Activated naive CD8-positive, alpha-beta T cell treated with anti-CD3 and anti-CD28 coated beads, Interleukin-2, amount 10 ng/mL, durations not matched to agents 7 days and 5 days (primary cell): ENCODE results near the gene SLC26A5. TPM values are rescaled to one million over a fixed set of nuclear protein-coding genes. Genes with fewer than 3 reads are reported as not detected.
A peak's percentile ranks its signal among the peaks of the same experiment; 100 is the strongest.

Source experiments
- ATAC-seq: fragments of 150-1000 bp; cut with Tn5 transposase; one replicate; pipeline ENCODE4 v1.10.0; 2021; ENCODE audit warnings: low read depth, moderate library complexity
- POLR2A ChIA-PET: fragments of 350-600 bp; sonication (Branson Sonifier 250); formaldehyde crosslinking; loops from one replicate; lab custom pipeline; 2021; ENCODE audit warnings: antibody characterized with exemption; lab: Charles Lee
- DNase-seq: peaks from one replicate; pipeline ENCODE4 v3.0.0; 2021
- H3K27ac Mint-ChIP-seq: one replicate; pipeline ENCODE4 v1.8.0; 2022; ENCODE audit warnings: mild to moderate bottlenecking, mixed read lengths
- H3K27me3 Mint-ChIP-seq: one replicate; pipeline ENCODE4 v1.8.0; 2022; ENCODE audit warnings: mild to moderate bottlenecking, moderate library complexity, mixed read lengths
- H3K36me3 Mint-ChIP-seq: one replicate; pipeline ENCODE4 v1.8.0; 2021; ENCODE audit warnings: mild to moderate bottlenecking, mixed read lengths
- H3K4me1 Mint-ChIP-seq: one replicate; pipeline ENCODE4 v1.8.0; 2021; ENCODE audit warnings: mixed read lengths
- H3K4me3 Mint-ChIP-seq: one replicate; pipeline ENCODE4 v1.8.0; 2022; ENCODE audit warnings: mild to moderate bottlenecking, moderate library complexity, mixed read lengths
- H3K9me3 Mint-ChIP-seq: one replicate; pipeline ENCODE4 v1.8.0; 2021; ENCODE audit warnings: mixed read lengths
- total RNA-seq, 2 experiments: library from RNA; stranded (reverse); gene quantifications; one replicate each; pipeline ENCODE4 v1.2.3, GENCODE V29; 2021

The SLC26A5 gene
- total RNA-seq, 2 experiments from 2014 or later: 0.25 to 0.54 TPM

DNA sequence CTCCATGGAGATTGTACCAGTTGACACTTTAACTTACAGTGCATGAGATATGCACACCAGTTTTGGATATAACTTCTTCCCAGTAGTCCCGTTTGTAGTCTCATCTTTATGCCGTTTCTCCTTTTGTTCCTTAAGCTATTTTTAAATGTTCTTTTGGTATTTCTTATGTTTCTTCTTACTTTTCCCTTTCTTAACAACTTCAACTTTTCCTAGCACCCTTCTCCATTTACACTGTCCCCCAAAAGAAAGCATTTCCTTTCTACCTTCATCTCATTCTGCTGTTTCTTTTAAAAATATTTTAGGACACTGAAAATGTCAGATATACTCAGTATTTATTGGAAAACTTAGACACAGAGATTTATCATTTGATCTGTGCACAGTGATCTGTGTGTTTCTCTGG, 97.0 kb downstream of the SLC26A5 start:
- POLR2A ChIA-PET: no interaction called here
- Mint-ChIP-seq H3K4me3 (peak overlapping the region; percentile 99), H3K4me1 (peaks cover 46% of the 10 kb centered on the region), H3K27me3 (no peaks in the 10 kb centered on the region), H3K27ac (peak overlapping the region; percentile 47), H3K36me3 (peaks cover 10% of the 10 kb centered on the region), H3K9me3 (no peaks in the 10 kb centered on the region)
- DNase-seq (no peak), ATAC-seq (no peak)

DNA sequence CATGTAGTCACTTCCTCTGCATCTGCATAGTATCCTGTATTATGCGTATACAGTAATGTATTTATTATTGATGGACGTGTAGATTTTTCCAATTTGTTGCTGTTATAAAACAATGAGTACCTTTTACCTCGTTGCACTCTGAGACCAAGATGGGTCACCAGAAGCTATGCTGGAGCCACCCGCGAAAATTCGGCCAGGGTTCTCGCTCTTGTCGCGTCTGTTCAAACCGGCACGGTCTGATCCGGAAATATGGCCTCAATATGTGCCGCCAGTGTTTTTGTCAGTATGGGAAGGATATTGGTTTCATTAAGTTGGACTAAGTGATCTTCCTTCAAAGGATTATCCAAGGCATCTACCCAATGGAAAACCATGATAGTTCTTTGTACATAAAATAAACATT, 97.6 kb downstream of the SLC26A5 start:
- POLR2A ChIA-PET: interaction anchor here (1.4 kb wide), 1 partner anchor 51 kb away, joined by 3 read pairs; the partner anchor contains the start of gene PMPCB
- DNase-seq: no peak
- H3K4me3 Mint-ChIP-seq: peak overlapping the region; percentile 99
- no peaks in the 10 kb centered on the region for H3K9me3 Mint-ChIP-seq
- H3K27me3 Mint-ChIP-seq: no peaks in the 10 kb centered on the region
- peak overlapping the region; percentile 88 for H3K27ac Mint-ChIP-seq
- ATAC-seq: no peak
- peaks cover 51% of the 10 kb centered on the region for H3K4me1 Mint-ChIP-seq
- H3K36me3 Mint-ChIP-seq: peaks cover 10% of the 10 kb centered on the region

DNA sequence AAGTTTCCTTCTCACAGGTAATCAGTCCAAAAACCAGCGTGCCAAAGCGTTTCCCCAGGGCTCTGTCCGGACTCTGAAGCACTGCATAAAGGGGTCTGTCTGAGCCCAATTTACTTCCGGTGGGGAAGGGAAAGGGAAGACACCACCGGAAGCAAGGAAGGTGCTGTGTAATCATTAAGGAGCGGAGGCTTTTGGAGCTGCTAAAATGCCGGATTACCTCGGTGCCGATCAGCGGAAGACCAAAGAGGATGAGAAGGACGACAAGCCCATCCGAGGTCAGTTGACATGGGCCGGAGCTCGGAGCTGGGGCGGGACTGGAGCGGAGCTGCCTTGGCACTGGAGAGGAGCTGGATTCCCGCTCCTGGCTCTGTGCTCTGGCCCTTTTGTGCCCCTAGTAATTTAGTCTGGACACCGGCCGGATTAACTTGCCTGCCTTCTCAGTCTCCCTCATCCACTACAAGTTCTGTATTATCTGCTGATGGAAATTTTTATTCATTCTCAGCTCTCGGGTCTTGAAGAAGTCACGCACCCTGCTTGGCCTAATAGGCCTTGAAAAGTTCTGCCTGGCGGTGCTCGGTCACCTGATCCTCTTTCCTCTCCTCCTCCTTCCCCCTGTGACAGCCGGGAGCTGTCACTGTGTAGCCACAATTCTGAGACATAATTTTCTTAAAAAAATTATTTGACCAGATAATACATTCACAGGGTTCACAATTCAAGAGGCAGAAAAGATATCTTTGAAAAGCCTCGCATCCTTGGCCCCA, 98.3 kb downstream of the SLC26A5 start, which contains the start of gene PSMC2:
Gene PSMC2, plus strand, starts transcription at position 137 of the 761 bp plus-strand sequence. Its CDS starts 69 bp downstream, at position 206.
- DNase-seq (peak; percentile 74), ATAC-seq (peak; percentile 77)
- Mint-ChIP-seq H3K9me3 (no peaks in the 10 kb centered on the region), H3K4me3 (peak within 1 kb of the TSS; percentile 99), H3K36me3 (peaks cover 10% of the 10 kb centered on the region), H3K27ac (peak within 1 kb of the TSS; percentile 98), H3K27me3 (no peaks in the 10 kb centered on the region), H3K4me1 (peaks cover 48% of the 10 kb centered on the region)
- POLR2A ChIA-PET: interaction anchor here (1.1 to 1.4 kb wide), 3 partner anchors 9 to 50 kb away, joined by 3 read pairs; partner anchors contain the start of gene PMPCB

GRCh38 chr7:103346396-103346795, 99.6 kb downstream of the SLC26A5 start:
- no peaks in the 10 kb centered on the region for H3K27me3 Mint-ChIP-seq
- peak overlapping the region; percentile 68 for H3K27ac Mint-ChIP-seq
- H3K4me1 Mint-ChIP-seq: peaks cover 46% of the 10 kb centered on the region
- POLR2A ChIA-PET: interaction anchor here (1.3 kb wide), 1 partner anchor 10 kb away, joined by 3 read pairs; no protein-coding TSS in a partner anchor
- ATAC-seq: no peak
- H3K4me3 Mint-ChIP-seq: no peak overlapping the region
- no peaks in the 10 kb centered on the region for H3K9me3 Mint-ChIP-seq
- no peak for DNase-seq
- H3K36me3 Mint-ChIP-seq: peaks cover 12% of the 10 kb centered on the region

DNA sequence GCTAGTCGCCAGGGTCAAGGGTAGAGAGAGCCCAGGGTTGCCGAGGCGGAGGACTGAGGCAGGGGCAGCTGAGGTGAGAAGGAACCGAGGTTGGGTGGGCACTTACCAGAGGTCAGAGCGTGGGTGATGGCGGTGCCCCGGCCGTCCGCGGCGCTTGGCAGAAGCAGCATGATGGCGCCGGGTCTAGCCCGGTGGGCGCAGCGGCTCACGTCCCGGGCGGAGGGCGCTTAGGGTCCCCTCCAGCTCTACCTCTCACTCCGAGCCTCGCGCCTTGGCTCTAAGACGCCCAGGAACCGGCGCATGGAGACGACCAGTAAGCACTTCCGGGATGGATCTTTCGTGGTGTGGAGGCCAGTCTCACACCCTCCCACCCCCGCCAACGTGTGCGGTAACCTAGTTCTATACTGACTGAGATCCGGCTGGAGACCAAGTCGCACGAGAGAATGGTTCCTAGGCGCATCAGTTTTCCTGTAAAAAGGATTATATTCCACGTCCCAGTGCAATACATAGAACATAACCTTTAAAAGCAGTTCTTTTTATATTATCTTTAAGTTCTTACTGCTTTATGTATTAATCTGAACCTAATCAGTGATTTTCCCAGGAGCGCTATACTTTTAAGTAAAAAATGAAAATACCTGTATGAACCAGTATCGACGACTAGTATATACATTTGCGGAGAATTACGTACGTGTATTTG, 101.4 kb downstream of the SLC26A5 start, which contains the start of gene DNAJC2:
Gene DNAJC2, minus strand, starts transcription at position 315 of the 697 bp plus-strand sequence. Its CDS starts 145 bp downstream, at position 170.
- peak; percentile 80 for DNase-seq
- peak; percentile 86 for ATAC-seq
- Mint-ChIP-seq H3K9me3 (no peaks in the 10 kb centered on the region), H3K36me3 (peaks cover 19% of the 10 kb centered on the region), H3K4me3 (peak within 1 kb of the TSS; percentile 99), H3K27ac (peak within 1 kb of the TSS; percentile 99), H3K27me3 (no peaks in the 10 kb centered on the region), H3K4me1 (peaks cover 46% of the 10 kb centered on the region)
- POLR2A ChIA-PET: no interaction called here

GRCh38 chr7:103343758-103344452, 102.1 kb downstream of the SLC26A5 start:
- Mint-ChIP-seq H3K4me3 (peak overlapping the region; percentile 99), H3K9me3 (no peaks in the 10 kb centered on the region), H3K27me3 (no peaks in the 10 kb centered on the region), H3K4me1 (peaks cover 46% of the 10 kb centered on the region), H3K27ac (peak overlapping the region; percentile 99), H3K36me3 (peaks cover 24% of the 10 kb centered on the region)
- DNase-seq: no peak
- ATAC-seq: peak; percentile 9
- POLR2A ChIA-PET: interaction anchor here (0.8 to 1.3 kb wide), 2 partner anchors 19 to 1670 kb away, joined by 3 read pairs; partner anchors contain the start of gene KMT2E

- POLR2A ChIA-PET: interaction anchor here (0.8 to 1.3 kb wide), 3 partner anchors 12 to 1670 kb away, joined by 3 read pairs; partner anchors contain the start of gene KMT2E
- H3K4me1 Mint-ChIP-seq: peaks cover 43% of the 10 kb centered on the region
- DNase-seq (no peak), ATAC-seq (no peak)
- no peaks in the 10 kb centered on the region for H3K9me3 Mint-ChIP-seq
- H3K4me3 Mint-ChIP-seq: peak overlapping the region; percentile 99
- no peaks in the 10 kb centered on the region for H3K27me3 Mint-ChIP-seq
- peak overlapping the region; percentile 99 for H3K27ac Mint-ChIP-seq
- peaks cover 24% of the 10 kb centered on the region for H3K36me3 Mint-ChIP-seq
Observed at GRCh38 chr7:103343332-103343731, 102.7 kb downstream of the SLC26A5 start.

- Mint-ChIP-seq H3K27ac (no peak overlapping the region), H3K27me3 (no peaks in the 10 kb centered on the region), H3K4me3 (no peak overlapping the region), H3K36me3 (peaks cover 33% of the 10 kb centered on the region), H3K9me3 (no peaks in the 10 kb centered on the region), H3K4me1 (peaks cover 36% of the 10 kb centered on the region)
- DNase-seq (no peak), ATAC-seq (no peak)
- POLR2A ChIA-PET: no interaction called here
Observed at GRCh38 chr7:103341466-103341865, 104.5 kb downstream of the SLC26A5 start.

- no peak for ATAC-seq
- Mint-ChIP-seq H3K4me3 (no peak overlapping the region), H3K36me3 (peaks cover 33% of the 10 kb centered on the region), H3K27ac (no peak overlapping the region), H3K27me3 (no peaks in the 10 kb centered on the region), H3K4me1 (peaks cover 24% of the 10 kb centered on the region), H3K9me3 (no peaks in the 10 kb centered on the region)
- DNase-seq: no peak
- POLR2A ChIA-PET: no interaction called here
Observed at GRCh38 chr7:103338864-103339263, 107.1 kb downstream of the SLC26A5 start.

- H3K27me3 Mint-ChIP-seq: no peaks in the 10 kb centered on the region
- ATAC-seq (no peak), DNase-seq (no peak)
- no peak overlapping the region for H3K27ac Mint-ChIP-seq
- H3K4me3 Mint-ChIP-seq: no peak overlapping the region
- no peaks in the 10 kb centered on the region for H3K9me3 Mint-ChIP-seq
- POLR2A ChIA-PET: no interaction called here
- H3K4me1 Mint-ChIP-seq: peaks cover 16% of the 10 kb centered on the region
- H3K36me3 Mint-ChIP-seq: peaks cover 33% of the 10 kb centered on the region
Observed at GRCh38 chr7:103336761-103337160, 109.2 kb downstream of the SLC26A5 start.

DNA sequence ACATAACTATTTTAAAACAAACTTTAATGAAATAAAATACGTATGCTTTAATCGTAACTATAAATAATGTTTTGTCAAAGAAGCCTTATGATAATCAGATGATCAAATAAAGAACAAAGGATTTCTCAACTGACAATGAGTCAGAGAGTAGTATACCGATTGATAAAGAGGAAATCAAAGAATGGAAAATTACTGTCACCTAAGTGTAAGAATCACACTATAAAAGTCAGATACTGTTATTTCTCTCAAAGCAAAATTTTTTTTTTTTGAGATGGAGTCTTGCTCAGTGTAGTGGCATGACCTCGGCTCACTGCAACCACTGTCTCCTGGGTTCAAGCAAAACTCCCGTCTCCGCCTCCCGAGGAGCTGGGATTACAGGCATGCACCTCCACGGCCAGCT, 120.3 kb downstream of the SLC26A5 start:
- POLR2A ChIA-PET: interaction anchor here (0.6 kb wide), 1 partner anchor 1627 kb away, joined by 4 read pairs; no protein-coding TSS in a partner anchor
- H3K9me3 Mint-ChIP-seq: no peaks in the 10 kb centered on the region
- H3K36me3 Mint-ChIP-seq: peaks cover 7% of the 10 kb centered on the region
- H3K4me1 Mint-ChIP-seq: peaks cover 1% of the 10 kb centered on the region
- H3K4me3 Mint-ChIP-seq: no peak overlapping the region
- DNase-seq (no peak), ATAC-seq (no peak)
- no peaks in the 10 kb centered on the region for H3K27me3 Mint-ChIP-seq
- H3K27ac Mint-ChIP-seq: no peak overlapping the region
